Heart right ventricle (tissue), 16 donors: ENCODE data around the gene ARL15. TPM values are rescaled to one million over a fixed set of nuclear protein-coding genes. Genes with fewer than 3 reads are reported as not detected.

Experiments
- ATAC-seq, 8 donors: fragments of 200-7000 bp; cut with Tn5 transposase; one replicate each; pipeline ENCODE4 v1.9.1; 2020; ENCODE audit warnings: mild to moderate bottlenecking in 8 of 8, moderate library complexity in 8 of 8, moderate number of reproducible peaks in 1 of 8
- DNase-seq, 2 donors: peaks; one replicate each; pipeline ENCODE4 v3.0.0-alpha.2; 2020
- H3K27ac ChIP-seq, 10 donors: fragments of 200-600 bp; sonication (generic) in 2 of 10; one replicate each; pipeline versions ENCODE4 v1.5.0 to v1.8.0; 2020 to 2022; ENCODE audit warnings: mild to moderate bottlenecking in 3 of 10
- H3K27me3 ChIP-seq, 7 donors: fragments of 200-600 bp; one replicate each; pipeline ENCODE4 v1.8.0; 2021 to 2022; ENCODE audit warnings: mild to moderate bottlenecking in 2 of 7
- H3K36me3 ChIP-seq, 9 donors: fragments of 200-600 bp; sonication (generic) in 1 of 9; one replicate each; pipeline versions ENCODE4 v1.5.0 to v1.8.0; 2020 to 2022; ENCODE audit warnings: mild to moderate bottlenecking in 2 of 9
- H3K4me1 ChIP-seq, 9 donors: fragments of 200-600 bp; sonication (generic) in 1 of 9; one replicate each; pipeline versions ENCODE4 v1.5.0 to v1.8.0; 2020 to 2022; ENCODE audit warnings: mild to moderate bottlenecking in 4 of 9
- H3K4me3 ChIP-seq, 10 donors: fragments of 200-600 bp; sonication (generic) in 2 of 10; one replicate each; pipeline versions ENCODE4 v1.5.0 to v1.8.0; 2020 to 2022; ENCODE audit warnings: mild to moderate bottlenecking in 7 of 10, moderate library complexity in 2 of 10
- H3K9me3 ChIP-seq, 11 donors: fragments of 200-600 bp in 10 of 11; sonication (generic) in 2 of 11; one replicate each; pipeline versions ENCODE4 v1.5.0 to v1.8.0; 2013 to 2022; ENCODE audit warnings: mild to moderate bottlenecking in 2 of 11, control low read depth in 1 of 11, moderate library complexity in 1 of 11
- CTCF ChIP-seq, 9 donors: fragments of 200-600 bp; sonication (generic) in 2 of 9; IDR thresholded peaks; one replicate each; pipeline versions ENCODE4 v1.5.0 to v1.8.0; 2021 to 2022; ENCODE audit warnings: antibody characterized with exemption in 9 of 9, mild to moderate bottlenecking in 5 of 9, moderate library complexity in 1 of 9
- WGBS, 2 donors: extraction: QIAGEN DNeasy Blood & Tissue Kit; methylation state at CpG; one replicate each; pipeline ENCODE4 v1.1.7; 2013; ENCODE audit warnings: inconsistent platforms in 1 of 2; 5-methylcytosine and 5-hydroxymethylcytosine counted together
- intact Hi-C, 10 donors: fragments of 100-400 bp; cut with DNase I; formaldehyde crosslinking; loops; one replicate each; pipeline versions ENCODE4 v1.11.1 to v1.14.2; 2022
- polyA plus RNA-seq, 2 donors: library from polyadenylated mRNA; stranded (reverse); fragments of 200-250 nt; gene quantifications; one replicate each; pipeline ENCODE4 v1.2.3, GENCODE V29; 2013
- total RNA-seq, 10 donors: library from RNA; stranded (reverse); fragmentation: NEBNext Ultra II Directional in 3 of 10; extraction: Animal tissue kit (Norgen Biotek cat#: 25700) in 3 of 10; gene quantifications; one replicate each; pipeline versions ENCODE4 v1.2.1 to v1.2.4, GENCODE V29; 2021 to 2023
- donor health status: Arrhythmogenic right ventricular cardiomyopathy.
- donor health status: ischemic (EF 13 %, LVEDD 7.1; RV severe dilation, severe dysfunction).
- donor health status: healthy with polysubstance abuse.
- donor health status: DM: no; HTN: yes; CAD: no.
- donor health status: DM: no; HTN: no; CAD: no.
- donor health status: ischemic (EF 25% LVEDD 6.9; RV normal size, moderate dysfunction).
- donor health status: ischemic (EF 25% LVEDD 5.7; RV mildly dilated, moderate dysfunction).
- donor health status: healthy.
- donor health status: DM: yes; HTN: yes; CAD: no.
- donor health status: Ischemic cardiomyopathy.
- donor health status: ischemic (EF 35%, LVEDD 5.7; RV mildly dilated, moderate dysfunction).
- donor health status: nonischemic (EF 11% LVEDD 7.7; RV severe dilation, severe dysfunction).
- donor health status: DM: yes; HTN: yes; CAD: no.
- donor health status: PGD.
- donor health status: ischemic (EF 29% LVEDD 5.4; RV normal size, mild dysfunction).
- donor health status: nonischemic (EF 23%, LVEDD 6.1; RV moderate dilation, normal function).

The ARL15 gene
- total and polyA plus RNA-seq, 12 donors, result 7.8 to 31.8 (median 26.9) TPM

GRCh38 chr5:54109626-54110330 is 200.6 kb downstream of the ARL15 start:
- peaks cover 0 to 25% (median 0%) of the 10 kb centered on the region in 9 donors for H3K36me3 ChIP-seq
- H3K9me3 ChIP-seq, result no peaks in the 10 kb centered on the region
- DNase-seq, result no peak
- intact Hi-C loops, result no loop called here
- ATAC-seq, result no peak
- 65 to 73% methylated on average over 1 of the region's 1 CpG for WGBS, 2 donors
- H3K4me1 ChIP-seq, result peaks cover 0 to 4% (median 0%) of the 10 kb centered on the region in 9 donors
- H3K27ac ChIP-seq, result no peak overlapping the region
- no peak for TF ChIP-seq CTCF (IDR thresholded peaks at IDR 0.05)
- no peaks in the 10 kb centered on the region for H3K27me3 ChIP-seq
- no peak overlapping the region for H3K4me3 ChIP-seq

DNA sequence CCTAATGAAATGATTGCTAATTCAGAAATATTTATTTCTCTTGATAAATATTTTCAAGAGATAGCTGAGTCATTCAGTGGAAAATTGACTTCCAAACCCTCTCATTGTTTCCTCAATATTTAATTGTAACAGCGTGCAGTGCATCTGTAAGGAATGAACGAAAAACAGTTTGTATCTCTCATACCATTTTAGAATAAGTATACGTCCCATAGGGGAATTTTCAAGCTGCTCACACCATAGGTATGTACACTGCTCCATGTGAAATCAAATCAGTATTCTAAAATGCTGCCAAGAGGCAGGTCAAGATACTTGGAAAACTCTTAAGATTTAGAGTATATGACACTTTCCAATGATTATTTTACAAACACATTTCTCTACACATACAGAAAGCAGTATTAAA is 202.2 kb downstream of the ARL15 start:
- H3K27me3 ChIP-seq, result no peaks in the 10 kb centered on the region
- peaks cover 0 to 4% (median 0%) of the 10 kb centered on the region in 9 donors for H3K4me1 ChIP-seq
- WGBS, 2 donors, result 91 to 93% methylated on average over 3 of the region's 3 CpGs
- H3K4me3 ChIP-seq, result no peak overlapping the region
- no peak for TF ChIP-seq CTCF (IDR thresholded peaks at IDR 0.05)
- DNase-seq (no peak), ATAC-seq (no peak)
- intact Hi-C loops, result no loop called here
- no peaks in the 10 kb centered on the region for H3K9me3 ChIP-seq
- H3K36me3 ChIP-seq, result peaks cover 0 to 22% (median 0%) of the 10 kb centered on the region in 9 donors
- no peak overlapping the region for H3K27ac ChIP-seq

GRCh38 chr5:54103871-54104270 is 206.5 kb downstream of the ARL15 start:
- 71 to 75% methylated on average over 1 of the region's 1 CpG for WGBS, 2 donors
- Histone ChIP-seq H3K4me3 (no peak overlapping the region), H3K27me3 (no peaks in the 10 kb centered on the region), H3K36me3 (no peaks in the 10 kb centered on the region), H3K4me1 (no peaks in the 10 kb centered on the region), H3K9me3 (no peaks in the 10 kb centered on the region), H3K27ac (no peak overlapping the region)
- intact Hi-C loops, result no loop called here
- TF ChIP-seq CTCF (IDR thresholded peaks at IDR 0.05), result no peak
- no peak for DNase-seq
- ATAC-seq, result no peak

DNA sequence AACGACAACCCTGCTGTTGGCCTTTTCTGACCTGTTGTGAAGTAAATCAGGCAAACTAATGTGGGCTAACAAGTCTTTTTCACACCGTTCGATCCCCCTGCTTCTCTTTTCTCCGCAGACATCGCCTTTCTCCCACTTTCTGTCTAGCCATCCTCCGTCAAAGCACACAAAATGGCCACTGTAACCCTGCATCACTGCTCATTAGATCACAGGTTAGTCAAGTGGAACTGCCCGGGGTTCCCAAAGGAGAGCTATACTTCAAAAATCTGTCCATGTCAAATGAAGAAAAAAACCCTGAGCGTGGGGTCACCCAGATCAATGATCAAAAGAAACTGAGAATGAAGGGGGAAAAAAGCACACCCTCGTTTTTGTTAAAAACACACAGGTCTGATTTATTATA is 212.1 kb downstream of the ARL15 start:
- no peaks in the 10 kb centered on the region for H3K27me3 ChIP-seq
- no peak overlapping the region for H3K27ac ChIP-seq
- no peaks in the 10 kb centered on the region for H3K36me3 ChIP-seq
- intact Hi-C loops, result no loop called here
- DNase-seq (no peak), ATAC-seq (no peak)
- WGBS, 2 donors, result 93% methylated on average over 9 of the region's 9 CpGs
- no peak overlapping the region for H3K4me3 ChIP-seq
- H3K9me3 ChIP-seq, result no peaks in the 10 kb centered on the region
- H3K4me1 ChIP-seq, result peaks cover 0 to 8% (median under 1%) of the 10 kb centered on the region in 9 donors
- TF ChIP-seq CTCF (IDR thresholded peaks at IDR 0.05), result no peak
